Fibroblast of lung (primary cell): Measurements from ENCODE around the gene TTLL4. TPM values are rescaled to one million over a fixed set of nuclear protein-coding genes. Genes with fewer than 3 reads are reported as not detected.

Source experiments
- DNase-seq, 2 donors: peaks; one replicate each; pipeline versions ENCODE4 v3.0.0 to v3.0.0-alpha.2; 2010; ENCODE audit warnings: low read depth in 2 of 2
- H2AFZ ChIP-seq: 2 replicates; pipeline ENCODE4 v1.5.1; 2012; ENCODE audit warnings: low read length, control low read depth, inconsistent platforms
- H3K27ac ChIP-seq: 2 replicates; pipeline ENCODE4 v1.5.1; 2011; ENCODE audit warnings: low read length, control low read depth; ENCODE audit not compliant: insufficient read depth
- H3K27me3 ChIP-seq: 2 replicates; pipeline ENCODE4 v1.5.1; 2011; ENCODE audit warnings: mild to moderate bottlenecking, low read length; ENCODE audit not compliant: control insufficient read depth, insufficient read depth
- H3K36me3 ChIP-seq: 2 replicates; pipeline ENCODE4 v1.5.1; 2011; ENCODE audit warnings: low read length; ENCODE audit not compliant: control insufficient read depth, insufficient read depth
- H3K4me1 ChIP-seq: 2 replicates; pipeline ENCODE4 v1.5.1; 2011; ENCODE audit warnings: low read length; ENCODE audit not compliant: control insufficient read depth, insufficient read depth; ENCODE audit errors: extremely low read depth
- H3K4me2 ChIP-seq: 2 replicates; pipeline ENCODE4 v1.5.1; 2011; ENCODE audit warnings: low read length, control low read depth; ENCODE audit not compliant: insufficient read depth; ENCODE audit errors: extremely low read depth
- H3K4me3 ChIP-seq, 4 experiments: fragments of 200-600 bp in 1 of 4; sonication (generic) in 1 of 4; replicated peaks in 1 of 4; 2 replicates each; pipeline ENCODE4 v1.5.1; 2011 to 2016; ENCODE audit warnings: low read length in 4 of 4, low read depth in 3 of 4, mild to moderate bottlenecking in 3 of 4, control low read depth in 2 of 4, inconsistent platforms in 1 of 4, mixed read lengths in 1 of 4; ENCODE audit not compliant: insufficient read depth in 1 of 4; ENCODE audit errors: control extremely low read depth in 1 of 4
- H3K79me2 ChIP-seq: 2 replicates; pipeline ENCODE4 v1.5.1; 2012; ENCODE audit warnings: mild to moderate bottlenecking, low read length, inconsistent platforms; ENCODE audit not compliant: control insufficient read depth, insufficient read depth
- H3K9ac ChIP-seq: 2 replicates; pipeline ENCODE4 v1.5.1; 2011; ENCODE audit warnings: mild to moderate bottlenecking, low read length, control low read depth; ENCODE audit not compliant: insufficient read depth
- H3K9me3 ChIP-seq: 2 replicates; pipeline ENCODE4 v1.5.1; 2012; ENCODE audit warnings: low read depth, low read length; ENCODE audit not compliant: control insufficient read depth, insufficient read depth
- H4K20me1 ChIP-seq: 2 replicates; pipeline ENCODE4 v1.5.1; 2011; ENCODE audit warnings: low read length; ENCODE audit not compliant: control insufficient read depth, insufficient read depth; ENCODE audit errors: extremely low read depth
- CTCF ChIP-seq, 2 donors: IDR thresholded peaks in 1 of 2; conservative IDR thresholded peaks in 1 of 2; 1 replicate in 1 of 2; 2 replicates in 1 of 2; pipeline ENCODE4 v1.5.1; 2011 to 2012; ENCODE audit warnings: low read length in 2 of 2, control low read depth in 1 of 2, inconsistent platforms in 1 of 2, low read depth in 1 of 2, mild to moderate bottlenecking in 1 of 2
- EZH2 ChIP-seq: IDR thresholded peaks from 2 replicates; pipeline ENCODE4 v1.5.1; 2012; ENCODE audit warnings: low read length, control low read depth, mild to moderate bottlenecking; ENCODE audit errors: missing control alignments
- polyA plus RNA-seq, 2 donors: library from polyadenylated mRNA; depleted of rRNA in 1 of 2; stranded (reverse) in 1 of 2; unstranded in 1 of 2; fragments of >200 nt; gene quantifications; 2 replicates each; pipeline ENCODE4 v1.2.1, GENCODE V29; 2011 to 2012; ENCODE audit warnings: missing spikeins in 1 of 2
- total RNA-seq: library from RNA; depleted of rRNA; stranded (reverse); fragments of >200 nt; gene quantifications from 2 replicates; pipeline ENCODE4 v1.2.1, GENCODE V29; 2014

Gene TTLL4
- total and polyA plus RNA-seq, 2 donors (not counting 1 experiment from before 2014, with no cell fraction given), result 6.1 to 9.4 TPM

GRCh38 chr2:218802386-218802994 is 91.9 kb downstream of the TTLL4 start:
- Histone ChIP-seq H3K4me2 (no peak overlapping the region), H3K4me1 (peaks cover 3% of the 10 kb centered on the region), H3K27me3 (no peaks in the 10 kb centered on the region), H2AFZ (no peak overlapping the region), H3K4me3 (no peak overlapping the region), H3K9ac (no peak overlapping the region), H4K20me1 (no peaks in the 10 kb centered on the region), H3K27ac (no peak overlapping the region), H3K36me3 (no peaks in the 10 kb centered on the region), H3K9me3 (no peaks in the 10 kb centered on the region), H3K79me2 (no peaks in the 10 kb centered on the region)
- no peak for TF ChIP-seq EZH2
- no peak for TF ChIP-seq CTCF (conservative IDR thresholded peaks at IDR 0.05 in 1 of 2, IDR thresholded peaks at IDR 0.05 in 1 of 2; ENCODE audit: low read depth in 1 of 2, low read length in 2 of 2)
- DNase-seq, result peak; percentile 11 to 38

- no peak overlapping the region for H3K4me3 ChIP-seq
- H3K4me1 ChIP-seq, result peaks cover 3% of the 10 kb centered on the region
- no peak for TF ChIP-seq CTCF (conservative IDR thresholded peaks at IDR 0.05 in 1 of 2, IDR thresholded peaks at IDR 0.05 in 1 of 2; ENCODE audit: low read depth in 1 of 2, low read length in 2 of 2)
- no peak for TF ChIP-seq EZH2
- H3K27ac ChIP-seq, result no peak overlapping the region
- no peaks in the 10 kb centered on the region for H3K27me3 ChIP-seq
- no peak overlapping the region for H3K9ac ChIP-seq
- H2AFZ ChIP-seq, result no peak overlapping the region
- no peaks in the 10 kb centered on the region for H3K9me3 ChIP-seq
- H4K20me1 ChIP-seq, result no peaks in the 10 kb centered on the region
- H3K36me3 ChIP-seq, result no peaks in the 10 kb centered on the region
- no peak overlapping the region for H3K4me2 ChIP-seq
- no peak for DNase-seq
- no peaks in the 10 kb centered on the region for H3K79me2 ChIP-seq
These were observed 94.2 kb downstream of the TTLL4 start for GRCh38 chr2:218804817-218805216.

Other genes with a start within 250 kb of the TTLL4 start
- 8.3 and 10.3 TPM in 2 replicates for gene USP37, start 142.5 kb upstream of the TTLL4 start, total RNA-seq
- 3.5 and 4.6 TPM in 2 replicates for gene USP37, start 142.5 kb upstream of the TTLL4 start, polyA plus RNA-seq
- 31.1 and 31.4 TPM in 2 replicates for gene CNOT9, start 142.0 kb upstream of the TTLL4 start, total RNA-seq
- 45.9 and 70.1 TPM in 2 replicates for gene CNOT9, start 142.0 kb upstream of the TTLL4 start, polyA plus RNA-seq
- gene PLCD4, start 102.9 kb upstream of the TTLL4 start, total RNA-seq, result 3.9 and 10.7 TPM in 2 replicates
- gene PLCD4, start 102.9 kb upstream of the TTLL4 start, polyA plus RNA-seq, result 4.1 and 5.8 TPM in 2 replicates
- gene ZNF142, start 51.2 kb upstream of the TTLL4 start, total RNA-seq, result 5.6 and 7.3 TPM in 2 replicates
- 4.3 and 8.1 TPM in 2 replicates for gene ZNF142, start 51.2 kb upstream of the TTLL4 start, polyA plus RNA-seq
- gene BCS1L, start 51.2 kb upstream of the TTLL4 start, total RNA-seq, result 26.2 and 38.3 TPM in 2 replicates
- gene BCS1L, start 51.2 kb upstream of the TTLL4 start, polyA plus RNA-seq, result 28.8 and 38.8 TPM in 2 replicates
- gene RNF25, start 38.8 kb upstream of the TTLL4 start, total RNA-seq, result 26.7 and 39.1 TPM in 2 replicates
- 42.1 and 75.0 TPM in 2 replicates for gene RNF25, start 38.8 kb upstream of the TTLL4 start, polyA plus RNA-seq
- 32.1 and 36.0 TPM in 2 replicates for gene STK36, start 38.7 kb upstream of the TTLL4 start, total RNA-seq
- gene STK36, start 38.7 kb upstream of the TTLL4 start, polyA plus RNA-seq, result 21.4 and 24.7 TPM in 2 replicates
- gene CYP27A1, start 71.3 kb downstream of the TTLL4 start, total RNA-seq, result 40.6 and 53.8 TPM in 2 replicates
- gene CYP27A1, start 71.3 kb downstream of the TTLL4 start, polyA plus RNA-seq, result 12.7 and 16.2 TPM in 2 replicates
- 0.26 and 0.33 TPM in 2 replicates for gene PRKAG3, start 121.0 kb downstream of the TTLL4 start, total RNA-seq
- gene PRKAG3, start 121.0 kb downstream of the TTLL4 start, polyA plus RNA-seq, result 0.02 TPM in 1 of 2 replicates, not detected in the other
- not detected in 2 replicates for gene WNT6, start 149.0 kb downstream of the TTLL4 start, total RNA-seq
- not detected in 2 replicates for gene WNT6, start 149.0 kb downstream of the TTLL4 start, polyA plus RNA-seq
- gene WNT10A, start 170.0 kb downstream of the TTLL4 start, total RNA-seq, result not detected in 2 replicates
- gene WNT10A, start 170.0 kb downstream of the TTLL4 start, polyA plus RNA-seq, result not detected in 2 replicates
- under 0.01 and 0.17 TPM in 2 replicates for gene CDK5R2, start 248.8 kb downstream of the TTLL4 start, total RNA-seq
- 0.02 and 0.05 TPM in 2 replicates for gene CDK5R2, start 248.8 kb downstream of the TTLL4 start, polyA plus RNA-seq